ENCODE results near the gene NDRG4.

The NDRG4 gene

DNA sequence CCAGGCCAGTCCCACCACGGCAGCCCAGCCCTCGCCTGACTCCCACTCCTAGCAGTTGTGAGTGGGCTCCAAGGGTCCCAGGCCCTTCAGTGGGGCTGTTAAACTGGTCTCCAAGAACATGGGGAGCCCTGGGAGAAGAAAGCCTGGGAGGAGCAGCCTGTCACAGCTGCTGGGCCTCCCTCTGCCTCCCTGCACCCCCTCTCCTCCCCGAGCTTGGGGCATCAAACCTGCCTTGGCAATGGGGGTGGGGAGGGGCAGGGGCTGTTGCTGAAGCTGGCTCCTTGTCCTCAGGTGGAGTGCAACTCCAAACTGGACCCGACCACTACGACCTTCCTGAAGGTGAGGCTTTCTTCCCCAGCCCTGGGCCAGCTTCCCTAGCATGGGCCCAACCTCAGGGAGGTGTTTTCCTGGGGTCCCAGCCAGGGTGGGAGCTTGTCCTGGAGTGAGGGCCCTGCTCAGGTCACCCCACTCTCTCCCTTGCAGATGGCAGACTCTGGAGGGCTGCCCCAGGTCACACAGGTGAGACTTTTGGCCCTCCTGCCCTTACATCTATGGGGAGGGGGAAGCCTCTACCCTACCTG, 8.8 kb downstream of the NDRG4 start:
- DNase-seq (ENCODE audit: low read depth, low spot score): no peak

DNA sequence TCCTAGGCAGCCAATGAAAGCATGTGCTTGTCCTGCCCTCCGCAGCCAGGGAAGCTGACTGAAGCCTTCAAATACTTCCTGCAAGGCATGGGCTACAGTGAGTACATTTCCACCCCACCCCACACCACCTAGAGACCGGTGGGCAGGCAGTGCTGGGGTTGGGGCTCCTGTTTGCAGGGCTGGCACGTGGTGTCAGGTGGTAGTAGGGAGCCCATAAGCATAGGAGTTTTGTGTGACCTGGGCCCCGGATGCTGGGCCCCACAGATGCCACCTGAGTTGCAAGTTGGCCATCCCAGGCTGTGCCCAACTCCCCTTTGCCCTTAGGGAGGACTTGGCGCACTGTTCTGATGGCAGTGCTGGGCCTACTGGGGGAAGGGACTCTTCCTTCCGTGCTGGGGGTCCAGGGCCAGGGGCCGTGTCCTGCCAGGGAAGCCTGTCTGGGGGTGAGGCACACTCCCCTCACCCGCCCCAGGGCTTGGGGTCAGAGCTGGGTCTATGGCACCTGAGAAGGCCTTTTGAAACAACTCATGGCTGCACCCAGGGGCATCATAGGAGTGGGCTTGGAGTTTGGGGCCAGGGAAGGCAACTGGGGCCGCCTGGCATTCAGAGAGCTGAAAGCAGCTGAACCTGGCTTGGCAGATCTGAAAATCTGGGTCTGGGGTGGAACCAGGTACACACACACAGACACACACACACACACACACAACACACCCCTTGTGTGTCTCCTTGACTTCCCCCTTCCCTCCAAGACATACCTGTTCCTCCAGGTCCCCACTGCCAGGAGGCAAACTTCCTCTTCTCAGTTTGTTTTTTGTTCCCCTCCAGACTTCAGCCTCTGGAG, 9.5 kb downstream of the NDRG4 start:
- no peak for DNase-seq (ENCODE audit: low read depth, low spot score)

GRCh38 chr16:58510097-58510775, 10.3 kb downstream of the NDRG4 start:
- no peak for DNase-seq (ENCODE audit: low read depth, low spot score)

GRCh38 chr16:58510776-58511628, 11.1 kb downstream of the NDRG4 start:
- DNase-seq (ENCODE audit: low read depth, low spot score): no peak

GRCh38 chr16:58511933-58512815, 12.2 kb downstream of the NDRG4 start:
- no peak for DNase-seq (ENCODE audit: low read depth, low spot score)

DNA sequence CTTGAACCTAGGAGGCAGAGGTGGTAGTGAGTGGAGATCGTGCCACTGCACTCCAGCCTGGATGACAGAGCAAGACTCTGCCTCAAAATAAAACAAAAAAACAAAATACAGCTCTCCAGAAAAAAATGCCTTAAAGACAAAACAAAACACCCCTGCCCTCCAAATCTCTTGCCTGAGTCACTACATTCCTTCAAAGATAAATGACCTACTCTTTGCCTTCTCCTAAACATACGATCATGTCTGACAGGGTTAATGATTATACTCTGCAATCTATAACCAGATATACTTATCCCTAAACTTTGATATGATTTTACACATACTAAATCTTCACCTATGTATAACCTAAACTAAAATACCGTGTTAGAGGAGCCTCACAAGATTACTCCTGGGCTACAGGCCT, 13.9 kb downstream of the NDRG4 start:
- DNase-seq (ENCODE audit: low read depth, low spot score): no peak

- peak; percentile 60 for DNase-seq (ENCODE audit: low read depth, low spot score)
Measured at GRCh38 chr16:58515125-58515870, 15.4 kb downstream of the NDRG4 start, which contains the start of gene SETD6. TSS of gene SETD6 (plus strand) at chr16:58515517. CDS start at chr16:58515538, 21 bp downstream.

DNA sequence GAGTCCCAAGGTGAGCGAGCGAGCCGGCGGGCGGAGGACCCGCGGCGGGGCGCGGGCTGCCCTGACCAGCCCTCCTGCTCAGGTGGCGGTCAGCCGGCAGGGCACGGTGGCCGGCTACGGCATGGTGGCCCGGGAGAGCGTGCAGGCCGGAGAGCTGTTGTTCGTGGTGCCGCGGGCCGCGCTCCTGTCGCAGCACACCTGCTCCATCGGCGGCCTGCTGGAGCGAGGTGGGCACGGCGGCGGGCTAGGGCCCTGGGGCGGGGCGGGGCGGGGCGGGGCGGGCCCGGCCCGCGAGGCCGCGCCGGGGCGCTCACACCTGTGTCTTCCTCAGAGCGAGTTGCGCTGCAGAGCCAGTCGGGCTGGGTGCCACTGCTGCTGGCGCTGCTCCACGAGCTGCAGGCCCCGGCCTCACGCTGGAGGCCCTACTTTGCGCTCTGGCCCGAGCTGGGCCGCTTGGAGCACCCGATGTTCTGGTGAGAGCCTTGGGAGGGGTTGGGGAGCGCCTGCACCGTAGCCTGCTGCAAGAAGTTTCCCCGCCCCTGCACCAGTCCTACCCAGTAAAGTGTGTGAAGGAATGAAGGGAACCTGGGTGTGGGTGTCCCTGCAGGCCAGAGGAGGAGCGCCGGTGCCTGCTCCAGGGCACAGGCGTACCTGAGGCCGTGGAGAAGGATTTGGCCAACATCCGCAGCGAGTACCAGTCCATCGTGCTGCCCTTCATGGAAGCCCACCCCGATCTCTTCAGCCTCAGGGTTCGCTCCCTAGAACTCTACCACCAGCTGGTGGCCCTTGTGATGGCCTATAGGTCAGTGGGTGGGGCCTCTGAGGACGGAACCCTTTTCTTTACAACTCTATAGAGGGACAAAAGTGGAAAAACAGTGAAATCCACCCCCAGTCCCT, 16.2 kb downstream of the NDRG4 start:
- DNase-seq (ENCODE audit: low read depth, low spot score): no peak

GRCh38 chr16:58516768-58517107, 16.8 kb downstream of the NDRG4 start:
- no peak for DNase-seq (ENCODE audit: low read depth, low spot score)

DNA sequence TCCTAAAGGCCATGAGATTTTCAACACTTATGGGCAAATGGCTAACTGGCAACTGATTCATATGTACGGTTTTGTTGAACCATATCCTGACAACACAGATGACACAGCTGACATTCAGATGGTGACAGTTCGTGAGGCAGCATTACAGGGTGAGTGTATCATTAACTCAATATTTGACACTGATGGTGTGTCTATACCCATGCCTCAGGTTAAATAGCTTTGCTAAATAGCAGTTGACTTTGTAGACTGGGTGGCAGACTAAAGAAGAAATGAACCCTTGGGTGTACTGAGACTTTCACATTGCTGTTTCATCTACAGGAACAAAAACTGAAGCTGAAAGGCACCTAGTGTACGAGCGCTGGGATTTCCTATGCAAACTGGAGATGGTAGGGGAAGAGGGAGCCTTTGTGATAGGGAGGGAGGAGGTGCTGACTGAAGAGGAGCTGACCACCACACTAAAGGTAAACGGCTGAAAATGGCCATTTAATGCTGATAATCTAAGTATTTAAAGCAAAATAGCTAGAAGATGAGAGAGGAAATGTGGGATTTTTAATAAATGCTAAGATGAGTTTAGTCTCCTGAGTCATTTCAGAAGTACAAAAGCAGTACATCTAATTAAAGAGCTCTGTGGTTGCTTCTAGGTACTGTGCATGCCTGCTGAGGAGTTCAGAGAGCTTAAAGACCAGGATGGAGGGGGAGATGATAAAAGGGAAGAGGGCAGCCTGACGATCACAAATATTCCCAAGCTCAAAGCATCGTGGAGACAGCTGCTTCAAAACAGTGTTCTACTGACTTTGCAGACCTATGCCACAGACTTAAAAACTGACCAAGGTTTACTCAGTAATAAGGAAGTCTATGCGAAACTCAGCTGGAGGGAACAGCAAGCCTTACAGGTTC, 18.4 kb downstream of the NDRG4 start:
- no peak for DNase-seq (ENCODE audit: low read depth, low spot score)

DNA sequence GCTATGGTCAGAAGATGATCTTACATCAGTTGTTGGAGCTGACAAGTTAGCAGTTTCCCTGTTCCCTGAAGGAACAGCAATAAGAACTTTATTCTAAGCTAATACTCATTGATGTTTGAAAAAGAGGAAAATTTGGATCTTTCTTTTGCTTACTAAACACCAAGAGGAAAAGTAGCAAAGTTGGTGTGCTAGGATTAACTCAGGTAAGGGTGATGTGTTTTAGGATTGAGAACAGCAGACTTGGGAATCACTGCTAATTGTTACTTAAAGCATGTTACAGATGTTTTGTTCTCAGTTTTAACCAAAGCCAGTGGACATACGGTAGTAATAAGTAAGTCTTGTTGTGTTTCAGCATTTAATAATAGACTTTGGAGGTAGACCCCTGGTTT, 19.0 kb downstream of the NDRG4 start:
- no peak for DNase-seq (ENCODE audit: low read depth, low spot score)

DNA sequence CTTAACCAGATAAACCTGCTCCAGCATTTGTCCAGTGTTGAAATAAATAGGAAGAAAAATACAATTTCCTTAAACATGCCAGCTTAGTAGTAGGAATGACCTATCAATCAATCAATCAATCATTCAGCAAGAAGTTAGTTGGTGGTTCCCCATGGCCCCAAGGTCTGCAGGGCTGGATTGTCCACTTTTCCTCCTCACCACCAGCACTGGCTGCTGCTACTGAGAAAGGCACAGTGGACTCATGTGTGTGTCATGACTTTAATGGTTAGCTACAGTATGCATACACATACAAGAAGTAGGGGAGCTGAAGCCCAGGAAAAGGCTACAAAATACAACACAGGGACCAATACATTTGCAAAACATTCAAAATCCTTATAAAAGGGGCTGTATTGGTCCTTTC, 19.8 kb downstream of the NDRG4 start:
- no peak for DNase-seq (ENCODE audit: low read depth, low spot score)

DNA sequence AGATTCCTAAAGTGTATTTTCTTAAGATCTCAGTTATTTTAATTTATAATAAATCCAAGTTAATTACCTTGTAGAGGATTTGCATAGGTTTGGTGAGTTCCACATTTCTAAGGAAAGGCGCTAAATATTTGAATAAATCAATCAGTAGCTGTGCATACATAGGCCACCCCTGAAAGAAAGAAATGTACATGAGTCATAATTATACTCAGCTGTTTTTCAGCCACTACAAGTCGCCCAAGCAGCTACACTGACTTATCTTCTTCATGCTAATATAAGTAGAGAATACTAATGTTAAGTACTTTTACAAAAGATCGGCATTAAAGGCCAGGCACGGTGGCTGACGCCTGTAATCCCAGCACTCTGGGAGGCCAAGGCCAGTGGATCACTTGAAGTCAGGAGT, 30.2 kb downstream of the NDRG4 start:
- no peak for DNase-seq (ENCODE audit: low read depth, low spot score)

DNA sequence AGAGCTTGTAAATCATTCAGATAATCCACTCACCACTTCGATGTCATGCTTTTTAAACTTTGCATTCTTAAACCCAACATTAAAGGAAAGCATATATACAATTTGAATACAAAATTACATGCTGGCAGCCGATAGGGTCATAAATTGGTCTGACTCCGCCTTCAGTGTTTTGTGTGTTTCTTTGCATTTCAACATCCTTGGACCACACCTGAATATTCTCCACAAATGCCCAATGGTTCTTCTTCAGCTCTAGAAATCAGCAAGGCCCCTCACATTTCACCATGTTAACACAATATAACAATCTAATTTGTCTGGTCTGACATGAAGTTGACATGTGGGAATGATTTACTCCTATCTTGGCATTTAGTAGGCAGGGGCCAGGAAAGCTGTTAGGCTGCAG, 32.5 kb downstream of the NDRG4 start:
- DNase-seq (ENCODE audit: low read depth, low spot score): no peak

GRCh38 chr16:58533751-58534470, 34.0 kb downstream of the NDRG4 start:
- no peak for DNase-seq (ENCODE audit: low read depth, low spot score)

DNA sequence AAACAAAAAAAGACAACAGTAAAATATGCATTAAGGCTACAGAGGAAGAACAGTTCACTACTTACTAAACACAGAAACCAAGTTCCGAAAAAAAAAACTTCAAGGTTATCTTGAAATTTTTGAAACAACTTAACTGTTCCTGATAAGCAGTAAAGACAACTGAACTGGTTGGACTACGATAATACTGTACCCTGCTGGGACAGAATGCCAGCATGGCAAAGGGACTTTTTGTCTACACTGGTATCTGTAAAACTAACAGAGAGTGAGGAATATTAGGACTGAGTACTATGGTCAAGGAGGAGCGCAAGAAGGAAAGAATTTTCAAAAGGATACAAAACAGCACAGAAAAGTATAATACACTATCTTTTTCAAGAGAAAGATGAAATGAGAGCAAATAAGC, 35.2 kb downstream of the NDRG4 start:
- no peak for DNase-seq (ENCODE audit: low read depth, low spot score)

- DNase-seq (ENCODE audit: low read depth, low spot score): no peak
Measured at GRCh38 chr16:58536278-58536677, 36.3 kb downstream of the NDRG4 start.

Data from smooth muscle cell of the brain vasculature (primary cell).